GM19463 (cell line): Measurements from ENCODE around the gene ITGAE.
"Not testable (repeated sequence)": the region's sequence is repeated elsewhere in the genome, so short reads cannot be mapped to it uniquely, and the experiment has no call there.

ENCODE experiments used
- ATAC-seq: cut with Tn5 transposase; IDR thresholded peaks from one replicate; pipeline ENCODE4 v1.9.1; 2021; ENCODE audit warnings: mild to moderate bottlenecking, moderate library complexity; ENCODE audit not compliant: unreplicated experiment

Gene ITGAE, protein sequence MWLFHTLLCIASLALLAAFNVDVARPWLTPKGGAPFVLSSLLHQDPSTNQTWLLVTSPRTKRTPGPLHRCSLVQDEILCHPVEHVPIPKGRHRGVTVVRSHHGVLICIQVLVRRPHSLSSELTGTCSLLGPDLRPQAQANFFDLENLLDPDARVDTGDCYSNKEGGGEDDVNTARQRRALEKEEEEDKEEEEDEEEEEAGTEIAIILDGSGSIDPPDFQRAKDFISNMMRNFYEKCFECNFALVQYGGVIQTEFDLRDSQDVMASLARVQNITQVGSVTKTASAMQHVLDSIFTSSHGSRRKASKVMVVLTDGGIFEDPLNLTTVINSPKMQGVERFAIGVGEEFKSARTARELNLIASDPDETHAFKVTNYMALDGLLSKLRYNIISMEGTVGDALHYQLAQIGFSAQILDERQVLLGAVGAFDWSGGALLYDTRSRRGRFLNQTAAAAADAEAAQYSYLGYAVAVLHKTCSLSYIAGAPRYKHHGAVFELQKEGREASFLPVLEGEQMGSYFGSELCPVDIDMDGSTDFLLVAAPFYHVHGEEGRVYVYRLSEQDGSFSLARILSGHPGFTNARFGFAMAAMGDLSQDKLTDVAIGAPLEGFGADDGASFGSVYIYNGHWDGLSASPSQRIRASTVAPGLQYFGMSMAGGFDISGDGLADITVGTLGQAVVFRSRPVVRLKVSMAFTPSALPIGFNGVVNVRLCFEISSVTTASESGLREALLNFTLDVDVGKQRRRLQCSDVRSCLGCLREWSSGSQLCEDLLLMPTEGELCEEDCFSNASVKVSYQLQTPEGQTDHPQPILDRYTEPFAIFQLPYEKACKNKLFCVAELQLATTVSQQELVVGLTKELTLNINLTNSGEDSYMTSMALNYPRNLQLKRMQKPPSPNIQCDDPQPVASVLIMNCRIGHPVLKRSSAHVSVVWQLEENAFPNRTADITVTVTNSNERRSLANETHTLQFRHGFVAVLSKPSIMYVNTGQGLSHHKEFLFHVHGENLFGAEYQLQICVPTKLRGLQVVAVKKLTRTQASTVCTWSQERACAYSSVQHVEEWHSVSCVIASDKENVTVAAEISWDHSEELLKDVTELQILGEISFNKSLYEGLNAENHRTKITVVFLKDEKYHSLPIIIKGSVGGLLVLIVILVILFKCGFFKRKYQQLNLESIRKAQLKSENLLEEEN

DNA sequence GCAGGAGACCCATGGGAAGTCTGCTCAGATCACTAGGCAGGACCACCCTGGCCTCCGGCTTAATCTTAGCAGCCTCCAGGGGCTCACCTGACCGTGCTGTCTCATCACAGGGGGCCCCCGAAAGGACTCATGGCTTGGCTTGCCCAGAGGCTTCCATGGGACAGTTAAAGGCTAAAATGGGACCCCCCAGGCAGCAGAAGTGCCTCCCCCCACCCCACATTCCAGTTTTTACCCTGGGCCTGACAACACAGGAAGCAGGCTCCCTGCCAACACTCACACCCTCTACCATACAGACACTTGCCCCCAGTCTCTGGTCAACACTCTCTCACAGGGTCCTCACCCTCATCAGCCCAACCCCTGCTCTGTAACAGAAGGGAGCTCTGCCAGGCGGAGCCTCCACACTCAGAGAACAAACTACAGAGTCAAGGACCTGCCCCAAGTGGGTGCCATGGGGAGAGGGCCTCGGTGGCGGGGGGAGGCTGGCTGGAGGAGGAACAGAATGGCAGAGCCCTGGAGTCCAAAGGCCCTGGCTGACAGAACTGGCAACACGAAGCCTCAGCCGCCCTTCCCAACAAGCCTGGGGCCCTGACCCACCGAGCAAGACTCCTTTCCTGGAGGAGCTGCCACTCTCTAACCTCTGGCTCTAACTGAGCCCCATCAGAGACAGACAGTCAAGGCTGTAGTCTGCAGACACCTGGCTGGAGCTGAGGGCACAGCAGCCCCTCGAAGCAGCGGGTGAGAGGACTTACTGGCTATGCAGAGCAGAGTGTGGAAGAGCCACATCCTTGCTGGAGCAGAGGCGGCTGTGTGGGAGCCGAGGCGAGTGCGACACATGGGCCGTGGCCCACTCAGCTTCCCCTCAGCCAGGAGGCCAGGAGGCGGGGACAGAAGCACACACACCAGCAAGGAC lies at the start of gene ITGAE:
Gene ITGAE, minus strand, starts transcription at position 827 of the 910 bp plus-strand sequence. Its CDS starts 44 bp downstream, at position 783.
- no peak for ATAC-seq

DNA sequence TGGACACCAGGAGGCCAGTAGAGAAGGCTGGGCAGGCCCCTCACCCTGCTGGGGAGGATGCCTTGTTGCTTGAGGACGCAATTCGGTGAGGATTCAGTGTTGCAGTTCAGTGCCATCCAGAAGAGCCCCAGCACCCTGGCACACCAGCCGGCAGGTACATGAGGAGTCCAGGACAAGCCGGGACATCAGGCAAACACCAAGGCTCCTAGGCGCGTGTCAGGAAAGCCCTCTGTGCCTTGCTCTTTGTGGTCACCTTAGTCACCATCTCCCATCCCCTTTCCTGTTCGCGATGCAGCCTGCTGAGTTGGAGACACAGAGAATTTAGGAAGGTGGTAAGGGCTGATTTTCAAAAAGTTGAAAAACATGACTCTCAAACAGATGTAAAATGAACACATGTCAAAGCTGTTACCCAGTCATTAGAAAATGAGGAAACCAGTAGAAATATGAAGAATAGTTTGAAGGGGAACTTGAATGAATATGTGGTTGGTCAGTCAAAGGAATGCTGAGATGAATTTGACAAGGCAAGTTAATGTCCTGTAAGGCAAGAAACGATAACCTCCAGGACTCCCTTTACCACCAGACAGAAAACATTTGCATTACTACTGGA lies 47.3 kb upstream of the ITGAE start:
- no peak for ATAC-seq

DNA sequence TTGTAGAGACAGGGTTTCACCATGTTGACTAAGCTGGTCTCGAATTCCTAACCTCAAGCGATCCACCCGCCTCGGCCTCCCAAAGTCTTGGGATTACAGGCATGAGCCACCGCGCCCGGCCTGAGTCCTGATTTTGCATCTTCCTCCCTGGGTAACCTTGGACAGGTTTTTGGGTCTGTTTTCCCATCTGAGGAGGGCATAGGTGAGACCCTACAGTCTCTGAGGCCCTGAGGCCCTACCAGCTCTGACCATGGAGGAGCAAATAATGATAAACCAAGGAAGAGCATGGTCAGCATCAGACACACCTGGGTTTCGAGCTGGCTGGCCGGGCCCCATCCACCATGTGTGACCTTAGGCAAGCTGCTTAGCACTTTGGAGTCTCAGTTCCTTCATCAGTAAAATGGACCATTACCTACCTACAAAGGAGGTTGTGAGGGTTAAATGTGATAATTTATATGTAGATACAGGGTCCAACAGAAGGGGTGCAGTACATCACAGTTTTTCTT lies 46.2 kb upstream of the ITGAE start:
- no peak for ATAC-seq

DNA sequence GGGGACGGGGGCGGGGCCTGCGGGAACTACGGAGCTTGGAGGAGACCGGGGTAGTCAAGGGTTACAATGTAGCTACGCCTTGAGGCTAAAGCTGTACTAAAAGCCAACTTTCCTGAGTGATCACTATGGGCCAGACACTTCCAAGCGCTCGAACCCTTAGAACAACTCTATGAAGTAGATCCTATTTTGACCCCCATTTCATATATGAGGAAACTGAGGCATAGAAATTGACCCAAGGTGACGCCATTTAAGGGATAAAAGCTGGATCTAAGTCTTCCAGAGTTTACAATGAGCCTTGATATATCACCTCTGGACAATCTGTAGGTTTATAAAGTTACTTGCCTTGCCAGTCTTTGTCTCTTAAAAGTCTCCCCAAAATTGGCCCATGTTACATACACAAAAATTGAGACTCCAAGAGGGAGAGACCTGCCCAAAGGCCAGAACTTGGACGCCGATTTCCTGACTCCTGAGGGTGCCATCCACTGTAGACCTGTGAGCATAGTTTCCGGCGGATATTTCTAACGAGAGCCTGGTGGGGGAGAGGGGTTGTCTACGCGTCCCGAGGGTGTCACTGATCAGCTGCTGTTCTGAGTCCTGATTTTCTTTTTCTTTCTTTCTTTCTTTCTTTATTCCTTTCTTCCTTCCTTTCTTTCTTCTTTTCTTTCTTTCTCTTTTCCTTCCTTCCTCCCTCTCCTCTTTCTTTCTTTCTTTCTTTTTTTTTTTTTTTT lies 45.6 kb upstream of the ITGAE start:
- no peak for ATAC-seq

DNA sequence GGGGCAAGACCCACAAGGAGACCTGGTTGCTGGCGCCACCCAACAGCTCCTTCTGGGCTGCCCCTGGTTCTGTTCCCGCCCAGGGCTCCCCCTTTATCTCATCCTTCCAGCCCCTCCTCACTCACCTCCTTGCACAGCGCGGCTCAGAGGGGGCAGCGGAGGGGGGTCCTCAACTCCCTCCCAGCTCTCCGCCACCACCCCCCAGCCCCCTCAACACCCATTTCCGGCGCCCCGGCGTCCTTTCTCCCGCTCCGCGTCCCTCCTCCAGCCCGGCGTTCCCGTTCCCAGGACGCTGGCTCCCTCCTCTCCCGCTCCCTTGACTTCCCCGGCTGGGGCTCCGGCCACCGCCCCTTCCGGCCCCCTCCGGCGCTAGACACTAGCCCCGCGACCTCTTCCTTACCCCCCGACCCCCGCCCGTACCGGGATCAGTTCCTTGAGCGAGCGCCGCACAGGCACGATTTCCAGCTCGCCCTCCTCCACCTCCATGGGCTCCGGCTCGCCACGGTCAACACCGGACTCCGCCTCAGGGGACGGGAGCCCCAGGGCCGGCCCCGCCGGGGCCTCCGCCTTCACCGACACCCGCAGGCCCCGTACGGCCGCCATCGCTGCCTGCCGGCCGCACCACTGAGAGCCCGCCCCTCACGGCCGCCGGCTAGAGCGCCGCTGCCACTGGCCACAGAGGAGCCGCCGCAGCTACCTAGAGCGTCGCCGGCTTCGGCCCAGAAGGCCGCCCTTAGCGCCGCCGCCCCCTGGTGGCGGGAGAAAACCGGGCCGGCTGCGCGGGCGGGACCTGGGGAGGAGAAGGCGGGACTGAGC lies 44.8 kb upstream of the ITGAE start, which contains the start of gene NCBP3:
Gene NCBP3, minus strand, starts transcription at position 626 of the 816 bp plus-strand sequence. Its CDS starts 23 bp downstream, at position 603.
- peak; percentile 95 for ATAC-seq

DNA sequence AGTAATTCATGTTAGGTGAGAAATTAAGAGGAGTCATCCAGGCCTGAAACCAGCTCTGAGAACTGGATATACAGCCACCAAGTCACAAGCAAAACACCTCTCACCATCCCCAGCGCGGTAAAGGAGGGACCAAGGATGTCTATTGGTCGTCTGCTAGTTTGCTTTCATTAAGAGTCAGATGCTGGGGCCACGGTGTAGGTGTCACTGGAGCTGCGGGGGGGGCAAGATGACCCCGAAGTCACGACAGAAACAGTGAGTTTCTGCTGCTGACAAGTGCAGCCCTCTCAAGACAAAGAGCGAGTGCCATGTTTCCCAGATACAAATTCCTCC lies 44.3 kb upstream of the ITGAE start:
- no peak for ATAC-seq

DNA sequence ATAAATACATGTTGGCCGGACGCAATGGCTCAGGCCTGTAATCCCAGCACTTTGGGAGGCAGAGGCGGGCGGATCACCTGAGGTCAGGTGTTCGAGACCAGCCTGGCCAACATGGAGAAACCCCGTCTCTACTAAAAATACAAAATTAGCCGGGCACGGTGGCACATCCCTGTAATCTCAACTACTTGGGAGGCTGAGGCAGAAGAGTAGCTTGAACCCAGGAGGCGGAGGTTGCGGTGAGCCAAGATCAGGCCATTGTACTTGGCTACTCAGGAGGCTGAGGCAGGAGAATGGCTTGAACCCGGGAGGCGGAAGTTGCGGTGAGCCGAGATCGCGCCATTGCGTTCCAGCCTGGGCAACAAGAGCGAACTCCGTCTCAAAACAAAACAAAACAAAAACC lies 43.6 kb upstream of the ITGAE start:
- ATAC-seq = not testable (repeated sequence)

DNA sequence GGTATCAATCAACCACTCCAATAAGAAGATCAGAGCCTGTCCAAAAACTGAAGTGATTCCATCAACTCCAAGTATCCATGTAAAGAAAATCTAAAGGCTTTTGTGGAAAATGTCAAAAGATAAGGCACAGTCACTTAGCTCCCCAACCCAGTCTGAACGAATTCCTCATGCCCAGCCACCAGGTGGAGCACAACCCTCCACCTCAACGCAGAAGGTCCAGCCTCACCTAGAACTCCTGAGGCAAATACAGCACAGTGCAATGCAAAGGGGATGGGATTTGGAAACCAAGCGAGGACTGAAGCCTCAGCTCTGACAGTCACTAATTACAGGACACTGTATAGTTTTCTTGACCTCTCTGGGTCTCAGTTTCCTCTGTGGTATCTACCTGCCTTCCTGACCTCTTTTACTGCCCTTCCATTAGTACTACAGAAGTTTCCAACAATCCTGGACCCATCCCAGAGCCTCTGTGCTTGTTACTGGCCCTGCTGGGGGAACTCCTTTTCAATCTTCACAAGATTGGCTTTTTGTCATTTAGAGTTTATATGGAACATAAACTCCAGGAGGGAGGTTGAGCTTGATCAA lies 43.0 kb upstream of the ITGAE start:
- ATAC-seq = no peak

DNA sequence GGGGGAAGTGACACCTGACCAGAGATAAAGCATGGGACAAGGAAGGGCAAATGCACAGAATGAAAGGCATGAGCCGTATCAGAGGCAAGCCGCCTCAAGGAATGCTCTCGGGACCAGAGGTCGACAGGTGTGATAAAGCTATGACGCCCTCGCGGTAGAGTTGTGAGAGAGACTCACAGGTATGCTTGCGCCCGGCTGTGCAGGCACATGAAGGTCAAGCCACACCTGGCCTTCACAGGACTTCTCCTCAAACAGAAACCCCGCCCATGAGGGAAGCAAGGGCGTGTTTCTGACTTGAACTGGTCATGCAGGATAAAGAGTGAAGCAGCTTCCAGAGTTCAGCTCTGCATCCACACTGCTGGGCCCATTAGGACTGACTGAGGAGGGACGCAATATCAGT lies 37.2 kb upstream of the ITGAE start:
- no peak for ATAC-seq

DNA sequence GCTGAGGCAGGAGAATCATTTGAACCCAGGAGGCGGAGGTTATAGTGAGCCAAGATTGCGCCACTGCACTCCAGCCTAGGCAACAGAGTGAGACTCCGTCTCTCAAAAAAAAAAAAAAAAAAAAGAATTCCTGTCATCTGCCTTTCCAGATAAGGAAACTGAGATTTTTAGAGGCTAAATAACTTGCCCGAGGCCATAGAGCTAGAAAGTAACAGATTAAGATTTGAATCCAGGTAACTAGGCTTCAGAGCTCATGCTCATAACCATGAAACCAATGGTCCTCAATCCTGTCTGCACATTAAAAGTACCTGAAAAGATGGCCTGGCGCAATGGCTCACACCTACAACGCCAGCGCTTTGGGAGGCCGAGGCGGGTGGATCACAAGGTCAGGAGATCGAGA lies 35.6 kb upstream of the ITGAE start:
- no peak for ATAC-seq

DNA sequence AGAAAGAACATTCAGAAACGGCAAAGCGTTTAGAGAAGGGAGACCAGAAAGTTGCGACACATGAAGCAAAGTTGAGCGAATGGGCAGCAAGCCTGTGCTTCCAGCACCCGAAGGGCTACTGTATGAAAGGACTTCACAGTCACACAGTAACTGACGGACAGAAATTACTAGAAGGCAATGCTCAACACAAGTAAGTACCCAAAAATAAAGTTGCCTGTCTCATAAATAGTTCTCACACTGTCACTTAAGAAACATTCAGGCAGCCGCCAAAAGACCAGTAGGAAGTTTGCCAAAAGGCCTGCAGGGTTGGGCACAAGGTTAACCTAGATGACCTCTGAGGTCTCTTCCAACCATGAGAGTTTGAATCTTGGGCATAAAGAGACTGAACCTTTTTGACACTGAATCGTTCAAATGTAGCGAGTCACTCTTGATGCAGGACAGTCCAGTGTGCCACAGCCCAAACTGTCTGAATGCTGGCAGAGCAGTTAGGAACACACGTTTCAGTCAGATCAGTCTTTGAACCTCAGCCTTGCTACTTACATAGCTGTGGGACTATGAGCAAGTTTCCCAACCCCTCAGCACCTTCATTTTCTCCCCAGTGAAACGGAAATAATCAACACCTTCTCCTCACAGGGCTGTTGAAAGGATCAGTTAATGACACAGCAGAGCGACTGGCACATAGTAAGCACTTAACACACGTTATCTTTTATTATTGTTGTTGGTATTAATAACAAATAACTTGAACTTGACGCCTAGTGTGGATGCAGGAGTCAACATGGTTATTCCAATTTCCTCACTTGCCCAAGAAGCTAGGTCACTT lies 34.6 kb upstream of the ITGAE start:
- ATAC-seq = no peak

DNA sequence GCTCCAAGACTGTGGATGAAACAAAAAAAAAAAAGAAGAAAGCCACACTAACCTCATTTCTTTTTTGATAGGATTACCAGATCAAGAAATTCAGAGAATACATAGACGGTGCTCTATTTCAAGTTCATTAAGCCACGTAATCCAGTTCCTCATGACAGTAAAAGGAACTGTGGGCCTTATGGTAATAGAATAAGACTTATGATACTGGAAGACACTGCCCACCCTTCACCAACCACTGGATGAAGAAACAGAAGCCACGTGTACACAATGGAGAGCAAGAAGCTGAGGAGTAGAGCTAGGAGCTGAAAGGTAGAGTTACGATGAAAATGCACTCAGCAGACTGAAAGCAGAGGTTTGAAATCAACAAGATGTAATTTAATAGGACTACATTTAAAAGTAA lies 33.8 kb upstream of the ITGAE start:
- no peak for ATAC-seq

DNA sequence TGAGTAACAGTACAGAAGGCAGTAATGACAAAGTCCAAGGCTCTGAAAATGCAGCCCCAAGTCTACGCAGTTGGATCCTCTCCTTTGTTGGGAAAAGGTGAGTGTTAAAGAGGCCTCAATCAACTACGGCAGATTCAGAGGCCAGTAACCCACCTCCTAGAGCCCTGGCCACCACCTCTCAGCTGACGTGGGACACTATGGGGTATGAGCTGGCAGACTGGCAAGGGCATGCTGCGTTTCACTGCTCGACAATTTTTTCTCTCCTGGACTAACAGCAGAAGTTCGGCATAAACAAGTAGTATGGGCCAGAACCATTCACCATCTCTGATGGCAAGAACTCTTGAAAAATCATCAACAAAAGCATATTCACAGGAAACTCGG lies 27.9 kb upstream of the ITGAE start:
- no peak for ATAC-seq

DNA sequence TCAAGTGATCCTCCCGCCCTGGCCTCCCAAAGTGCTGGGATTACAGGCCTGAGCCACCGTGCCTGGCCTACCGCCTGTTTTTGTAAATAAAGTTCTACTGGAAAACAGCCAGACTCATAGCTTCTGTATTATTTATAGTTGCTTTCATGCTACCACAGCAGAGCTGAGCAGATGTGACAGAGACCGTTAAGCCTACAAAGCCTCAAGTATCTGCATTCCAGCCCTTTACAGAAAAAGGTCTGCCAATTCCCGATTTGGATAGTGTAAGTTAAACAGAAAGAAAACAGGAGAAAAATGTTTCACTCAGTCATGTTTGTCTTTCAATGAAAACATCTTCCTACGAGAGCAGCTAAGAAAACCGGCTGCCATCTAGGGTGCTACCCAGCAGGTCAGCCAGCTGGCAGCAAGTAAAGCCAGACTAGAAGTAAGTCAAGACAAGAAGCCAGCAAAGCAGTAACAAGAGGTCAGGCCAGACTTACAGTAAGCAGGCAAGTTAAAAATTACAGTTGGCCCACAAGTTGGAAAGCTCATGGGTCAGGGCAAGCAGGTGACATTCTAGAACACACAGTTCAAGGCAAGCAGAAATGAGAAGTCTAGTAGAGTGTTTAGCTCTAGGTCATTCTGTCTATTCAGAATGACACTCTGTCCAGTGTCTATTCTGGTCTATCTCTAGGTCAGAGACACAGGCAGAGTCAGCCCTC lies 27.3 kb upstream of the ITGAE start:
- no peak for ATAC-seq

DNA sequence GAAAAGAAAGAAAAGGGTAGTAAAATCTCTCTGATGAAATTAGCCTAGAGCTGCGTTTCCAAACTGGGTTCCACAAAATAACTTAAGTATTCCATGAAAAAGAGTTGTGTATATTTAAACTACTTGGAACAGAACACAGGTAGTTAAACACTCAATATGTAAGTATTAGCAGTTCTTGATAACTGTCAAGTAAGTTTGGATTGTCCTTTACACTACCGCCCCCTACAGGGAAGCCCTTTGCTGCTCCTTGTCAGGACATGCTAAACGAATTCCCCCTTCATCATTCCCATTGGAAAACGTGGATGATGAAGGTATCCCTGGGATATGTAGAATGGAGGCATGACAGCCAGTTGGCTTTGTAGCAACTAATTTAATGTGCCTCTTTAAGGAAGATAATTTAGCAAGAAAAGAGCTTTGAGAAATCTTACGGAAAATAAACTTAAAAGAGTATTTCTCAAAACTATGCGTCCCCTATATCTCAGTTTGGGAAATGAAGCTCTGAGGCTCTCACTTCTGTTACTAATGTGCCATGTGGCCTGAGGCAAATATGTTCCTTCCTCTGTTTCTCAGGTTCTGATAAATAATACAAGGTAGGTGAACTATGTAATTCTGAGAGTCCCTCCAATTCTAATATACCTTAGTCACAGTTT lies 26.3 kb upstream of the ITGAE start:
- no peak for ATAC-seq

DNA sequence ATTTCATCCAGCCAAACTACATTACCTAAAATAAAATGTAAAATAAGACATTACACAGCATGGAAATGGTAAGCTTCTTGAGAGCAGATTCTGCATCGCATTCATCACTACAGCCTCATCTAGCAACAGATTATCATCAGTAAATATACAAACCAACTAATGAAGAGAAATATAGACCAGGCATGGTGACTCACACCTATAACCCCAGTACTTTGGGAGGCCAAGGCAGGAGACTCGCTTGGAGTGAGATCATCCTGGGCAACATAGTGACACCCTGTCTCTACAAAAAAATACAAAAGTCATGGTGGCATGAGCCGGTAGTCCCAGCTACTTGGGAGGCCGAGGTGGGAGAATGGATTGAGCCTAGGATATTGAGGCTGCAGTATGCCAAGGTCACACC lies 25.2 kb upstream of the ITGAE start:
- ATAC-seq = no peak
